ENCODE data around the gene AGBL5. TPM values are rescaled to one million over a fixed set of nuclear protein-coding genes. Genes with fewer than 3 reads are reported as not detected.
"Not testable (repeated sequence)": the region's sequence is repeated elsewhere in the genome, so short reads cannot be mapped to it uniquely, and the experiment has no call there.

AGBL5 gene
- total RNA-seq, 1 donor = 17.5 TPM

DNA sequence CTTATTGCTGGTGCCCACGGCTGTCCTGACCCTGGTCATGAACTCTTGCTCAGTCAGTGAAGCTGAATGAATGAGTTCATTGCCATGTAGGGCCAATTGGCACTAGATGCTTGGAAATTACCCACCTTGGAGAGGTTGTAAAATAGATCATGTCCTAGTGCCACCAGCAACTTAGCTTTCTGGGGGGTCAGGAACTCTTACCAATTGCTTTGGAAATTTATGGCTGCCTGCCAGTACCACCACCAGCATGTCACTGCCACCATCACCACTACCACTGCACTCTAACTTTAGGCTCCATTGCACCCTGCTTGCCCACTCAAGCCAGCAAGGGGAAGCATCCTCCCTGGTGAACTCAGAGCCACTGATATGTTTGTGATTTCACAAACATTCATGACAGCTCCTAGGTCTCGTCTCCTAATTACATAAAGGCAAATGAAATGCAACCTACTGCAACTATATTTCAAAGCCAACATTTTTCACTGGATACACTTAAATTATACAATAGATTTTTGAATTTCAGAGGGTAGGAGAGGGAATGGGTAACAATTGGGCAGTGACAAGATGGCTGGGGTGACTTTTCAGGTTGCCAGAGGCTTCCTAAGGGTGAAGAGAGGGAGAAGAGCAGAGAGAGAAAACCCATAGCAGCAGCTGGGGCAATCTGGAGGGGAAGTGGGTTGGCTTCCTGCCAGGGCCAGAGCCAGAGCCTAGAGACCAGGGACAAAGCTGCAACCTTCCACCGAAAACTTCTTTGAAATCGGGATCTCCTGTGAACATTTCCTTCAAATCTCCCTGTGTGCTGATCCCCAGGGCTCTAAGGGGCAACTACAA, 23.5 kb downstream of the AGBL5 start:
- H3K4me3 ChIP-seq (ENCODE audit: low read depth, low read length) = no peak overlapping the region
- DNase-seq (ENCODE audit: low read depth) = no peak
- TF ChIP-seq CTCF (IDR thresholded peaks at IDR 0.05; ENCODE audit: insufficient read depth, low read length) = no peak

DNA sequence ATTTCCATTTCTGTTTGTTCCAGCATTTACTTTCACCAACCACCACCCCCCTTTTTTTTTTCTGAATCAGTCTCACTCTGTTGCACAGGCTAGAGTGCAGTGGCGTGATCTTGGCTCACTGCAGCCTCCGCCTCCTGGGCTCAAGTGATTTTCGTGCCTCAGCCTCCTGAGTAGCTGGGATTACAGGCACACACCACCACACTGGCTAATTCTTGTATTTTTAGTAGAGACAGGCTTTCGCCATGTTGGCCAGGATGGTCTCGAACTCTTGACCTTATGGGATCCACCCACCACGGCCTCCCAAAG, 24.1 kb downstream of the AGBL5 start:
- DNase-seq (ENCODE audit: low read depth); H3K4me3 ChIP-seq (ENCODE audit: low read depth, low read length): not testable (repeated sequence)

DNA sequence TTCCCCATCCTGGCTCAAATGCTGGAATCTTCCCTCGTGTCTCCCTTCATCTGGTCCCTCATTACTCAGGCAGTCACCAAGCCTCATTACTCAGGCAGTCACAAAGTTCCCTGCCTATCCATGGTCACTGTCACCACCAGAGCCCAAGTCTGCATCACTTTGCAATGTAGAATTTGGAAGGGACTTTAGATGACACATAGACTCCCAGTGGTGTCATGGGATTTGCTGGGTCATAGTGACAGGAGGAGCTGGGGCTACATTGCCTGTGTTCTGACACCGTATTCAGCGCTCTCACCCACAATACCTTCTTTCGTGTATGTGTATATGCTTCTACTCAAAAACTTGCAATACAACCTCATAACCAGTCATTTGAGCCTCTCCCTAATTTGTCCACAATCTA, 24.9 kb downstream of the AGBL5 start:
- no peak for TF ChIP-seq CTCF (IDR thresholded peaks at IDR 0.05; ENCODE audit: insufficient read depth, low read length)
- DNase-seq (ENCODE audit: low read depth) = no peak
- no peak overlapping the region for H3K4me3 ChIP-seq (ENCODE audit: low read depth, low read length)

GRCh38 chr2:27077231-27077630, 25.8 kb downstream of the AGBL5 start:
- no peak overlapping the region for H3K4me3 ChIP-seq (ENCODE audit: low read depth, low read length)
- no peak for DNase-seq (ENCODE audit: low read depth)
- no peak for TF ChIP-seq CTCF (IDR thresholded peaks at IDR 0.05; ENCODE audit: insufficient read depth, low read length)

DNA sequence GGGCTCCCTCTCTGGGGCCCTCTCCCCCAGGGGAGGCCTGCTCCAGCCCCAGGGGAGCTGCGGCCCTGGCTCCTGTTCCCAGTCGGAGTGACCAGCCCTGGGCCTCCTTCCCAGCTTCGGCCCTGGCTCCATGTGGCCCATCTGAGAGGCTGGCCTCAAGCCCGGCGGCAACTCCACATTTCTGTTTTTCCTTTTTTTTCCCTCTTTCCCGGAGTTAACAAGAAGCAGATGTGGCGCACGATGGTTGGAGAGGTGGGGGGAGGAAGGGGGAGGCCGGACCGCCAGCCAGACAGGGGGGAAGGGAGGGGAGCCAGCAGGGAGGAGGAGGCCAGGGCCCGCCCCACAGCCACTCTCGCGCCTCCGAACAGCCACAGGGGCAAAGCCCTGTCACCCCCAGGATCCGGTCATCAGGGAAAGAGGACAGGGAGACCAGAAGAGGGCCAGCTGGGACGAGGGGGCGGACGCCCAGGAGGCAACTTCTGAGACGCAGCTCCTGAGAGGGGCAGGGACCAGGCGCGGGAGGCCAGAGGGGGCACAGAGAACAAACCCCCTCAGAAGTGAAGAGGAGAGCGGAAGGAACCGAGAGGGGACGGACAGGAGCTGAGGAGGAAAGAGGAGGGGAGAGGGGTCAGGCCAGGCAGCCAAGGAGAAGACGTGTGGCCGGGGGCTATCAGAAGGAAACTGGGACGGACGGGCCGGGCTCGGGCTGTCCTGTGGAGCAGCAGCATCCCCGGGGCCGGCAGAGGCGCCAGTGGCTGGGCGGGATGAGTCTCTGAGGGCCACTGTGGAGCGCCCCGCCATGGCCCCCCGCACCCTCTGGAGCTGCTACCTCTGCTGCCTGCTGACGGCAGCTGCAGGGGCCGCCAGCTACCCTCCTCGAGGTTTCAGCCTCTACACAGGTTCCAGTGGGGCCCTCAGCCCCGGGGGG, 27.1 kb downstream of the AGBL5 start, which contains the start of gene EMILIN1:
EMILIN1 (plus strand) TSS at position 349 of the 928 bp plus-strand sequence; CDS start at position 800, 451 bp downstream.
- peak; percentile 30 for TF ChIP-seq CTCF (IDR thresholded peaks at IDR 0.05; ENCODE audit: insufficient read depth, low read length)

DNA sequence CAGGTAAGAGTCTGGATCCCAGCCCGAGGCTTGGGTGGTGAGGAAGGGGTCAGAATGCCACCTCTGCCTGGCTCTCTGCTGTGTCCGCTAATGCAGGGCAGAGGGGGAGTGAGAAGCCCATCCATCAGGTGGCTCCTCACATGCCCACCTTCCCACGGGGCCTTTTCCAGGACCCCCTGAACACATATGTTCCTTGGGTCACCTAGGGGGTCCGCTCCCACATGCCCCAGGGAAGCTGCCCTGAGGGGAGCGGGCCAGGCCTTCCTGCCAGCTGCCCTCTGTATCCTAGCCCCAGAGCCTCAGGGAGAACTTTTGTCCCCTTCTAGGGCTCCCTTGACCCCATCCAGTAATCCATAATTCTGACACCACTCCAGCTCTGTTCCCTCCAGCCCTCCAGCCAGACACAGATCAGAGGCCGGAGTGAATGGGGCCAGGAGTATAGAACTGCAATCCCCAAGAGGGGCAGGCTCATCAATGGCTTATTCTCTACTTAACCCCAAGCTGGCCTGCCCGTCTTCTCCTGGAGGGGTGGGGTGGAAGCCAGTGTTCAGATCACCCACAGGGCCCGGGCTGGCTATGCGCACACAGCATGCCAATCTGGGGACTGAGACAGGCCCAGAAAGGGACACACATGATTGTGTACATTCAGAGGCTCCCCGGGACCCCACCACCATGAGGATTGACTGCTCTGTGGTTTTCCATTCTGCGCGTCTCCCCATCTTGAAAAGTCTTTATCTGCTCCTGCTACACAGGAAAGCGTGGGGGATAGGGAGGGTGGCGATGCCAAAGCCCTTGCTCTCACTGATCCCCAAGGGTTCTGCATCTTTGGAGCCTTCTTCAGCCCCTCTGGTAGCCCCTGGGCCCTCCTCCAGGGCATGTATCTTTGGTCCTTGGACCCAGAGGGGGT, 28.0 kb downstream of the AGBL5 start:
- no peak for DNase-seq (ENCODE audit: low read depth)
- no peak for TF ChIP-seq CTCF (IDR thresholded peaks at IDR 0.05; ENCODE audit: insufficient read depth, low read length)
- peak overlapping the region; percentile 94 for H3K4me3 ChIP-seq (ENCODE audit: low read depth, low read length)

More for the DNA sequence above, 27.1 kb downstream of the AGBL5 start, which contains the start of gene EMILIN1:
- H3K4me3 ChIP-seq (ENCODE audit: low read depth, low read length) = peak within 1 kb of the TSS; percentile 94
- peak; percentile 97 for DNase-seq (ENCODE audit: low read depth)

All from fibroblast of the aortic adventitia (primary cell).